ENCODE results near the gene APOL2.
"Not testable (repeated sequence)": the region's sequence is repeated elsewhere in the genome, so short reads cannot be mapped to it uniquely, and the experiment has no call there.

Gene APOL2

GRCh38 chr22:36267896-36268485, 28.7 kb upstream of the APOL2 start:
- H3K4me3 ChIP-seq (ENCODE audit: insufficient read depth in 1 of 2, low read depth in 1 of 2, low read length in 2 of 2), result no peak overlapping the region
- 94% methylated on average over 8 of the region's 11 CpGs for WGBS
- DNase-seq, result no peak
- no peak overlapping the region for H2BK5ac ChIP-seq (ENCODE audit: low read depth, low read length, poor library complexity, severe bottlenecking)
- H3K4ac ChIP-seq (ENCODE audit: low read depth in 1 of 2, low read length in 2 of 2), result no peak overlapping the region
- H3K27ac ChIP-seq (ENCODE audit: low read length, poor library complexity, severe bottlenecking), result no peak overlapping the region
- H4K8ac ChIP-seq (ENCODE audit: low read length), result no peak overlapping the region
- H3K9ac ChIP-seq (ENCODE audit: low read length), result no peak overlapping the region
- H3K79me1 ChIP-seq (replicated peaks; ENCODE audit: low read length, poor library complexity, severe bottlenecking), result no peaks in the 10 kb centered on the region
- no peak overlapping the region for H2AFZ ChIP-seq (ENCODE audit: low read depth, low read length)
- H3K27me3 ChIP-seq (ENCODE audit: control insufficient read depth in 1 of 2, insufficient read depth in 1 of 2, low read length in 2 of 2), result no peaks in the 10 kb centered on the region
- H2BK120ac ChIP-seq (ENCODE audit: low read depth, low read length), result no peak overlapping the region
- H2BK12ac ChIP-seq (ENCODE audit: low read length in 2 of 2), result no peak overlapping the region
- H4K91ac ChIP-seq (ENCODE audit: low read length), result no peak overlapping the region
- H2BK15ac ChIP-seq (ENCODE audit: low read depth, poor library complexity, severe bottlenecking), result no peak overlapping the region
- peaks cover 23 to 30% of the 10 kb centered on the region in 2 experiments for H3K36me3 ChIP-seq (ENCODE audit: control insufficient read depth in 1 of 2, insufficient read depth in 2 of 2, low read depth in 1 of 2, low read length in 2 of 2)
- no peaks in the 10 kb centered on the region for H3K4me1 ChIP-seq (ENCODE audit: control insufficient read depth, insufficient read depth, low read depth, low read length)
- H3K9me3 ChIP-seq (ENCODE audit: control insufficient read depth, low read length), result no peaks in the 10 kb centered on the region
- H2AK5ac ChIP-seq (ENCODE audit: low read length, severe bottlenecking), result no peak overlapping the region
- H3K18ac ChIP-seq (ENCODE audit: low read depth in 1 of 2, low read length in 2 of 2), result no peak overlapping the region
- no peak overlapping the region for H3K4me2 ChIP-seq (ENCODE audit: low read length, poor library complexity, severe bottlenecking)
- no peak overlapping the region for H3K23ac ChIP-seq (ENCODE audit: low read length in 2 of 2)
- no peak overlapping the region for H3K14ac ChIP-seq (ENCODE audit: low read length in 2 of 2)

GRCh38 chr22:36267058-36267457, 27.7 kb upstream of the APOL2 start:
- no peak overlapping the region for H3K4ac ChIP-seq (ENCODE audit: low read depth in 1 of 2, low read length in 2 of 2)
- no peak overlapping the region for H3K14ac ChIP-seq (ENCODE audit: low read length in 2 of 2)
- H3K27me3 ChIP-seq (ENCODE audit: control insufficient read depth in 1 of 2, insufficient read depth in 1 of 2, low read length in 2 of 2), result no peaks in the 10 kb centered on the region
- H3K27ac ChIP-seq (ENCODE audit: low read length, poor library complexity, severe bottlenecking), result no peak overlapping the region
- H2AK5ac ChIP-seq (ENCODE audit: low read length, severe bottlenecking), result no peak overlapping the region
- H2BK5ac ChIP-seq (ENCODE audit: low read depth, low read length, poor library complexity, severe bottlenecking), result no peak overlapping the region
- H3K4me2 ChIP-seq (ENCODE audit: low read length, poor library complexity, severe bottlenecking), result no peak overlapping the region
- H3K4me1 ChIP-seq (ENCODE audit: control insufficient read depth, insufficient read depth, low read depth, low read length), result no peaks in the 10 kb centered on the region
- H4K8ac ChIP-seq (ENCODE audit: low read length), result no peak overlapping the region
- H2BK15ac ChIP-seq (ENCODE audit: low read depth, poor library complexity, severe bottlenecking), result no peak overlapping the region
- no peak overlapping the region for H3K4me3 ChIP-seq (ENCODE audit: insufficient read depth in 1 of 2, low read depth in 1 of 2, low read length in 2 of 2)
- no peaks in the 10 kb centered on the region for H3K79me1 ChIP-seq (replicated peaks; ENCODE audit: low read length, poor library complexity, severe bottlenecking)
- H4K91ac ChIP-seq (ENCODE audit: low read length), result no peak overlapping the region
- no peak overlapping the region for H2AFZ ChIP-seq (ENCODE audit: low read depth, low read length)
- 96% methylated on average over 3 of the region's 4 CpGs for WGBS
- no peak for DNase-seq
- H3K36me3 ChIP-seq (ENCODE audit: control insufficient read depth in 1 of 2, insufficient read depth in 2 of 2, low read depth in 1 of 2, low read length in 2 of 2), result peaks cover 32 to 35% of the 10 kb centered on the region in 2 experiments
- no peak overlapping the region for H3K23ac ChIP-seq (ENCODE audit: low read length in 2 of 2)
- H3K9me3 ChIP-seq (ENCODE audit: control insufficient read depth, low read length), result no peaks in the 10 kb centered on the region
- no peak overlapping the region for H2BK12ac ChIP-seq (ENCODE audit: low read length in 2 of 2)
- H2BK120ac ChIP-seq (ENCODE audit: low read depth, low read length), result no peak overlapping the region
- H3K9ac ChIP-seq (ENCODE audit: low read length), result no peak overlapping the region
- H3K18ac ChIP-seq (ENCODE audit: low read depth in 1 of 2, low read length in 2 of 2), result no peak overlapping the region

- peaks cover 35 to 45% of the 10 kb centered on the region in 2 experiments for H3K36me3 ChIP-seq (ENCODE audit: control insufficient read depth in 1 of 2, insufficient read depth in 2 of 2, low read depth in 1 of 2, low read length in 2 of 2)
- H3K4me2 ChIP-seq (ENCODE audit: low read length, poor library complexity, severe bottlenecking); H3K27ac ChIP-seq (ENCODE audit: low read length, poor library complexity, severe bottlenecking); H3K4ac ChIP-seq (ENCODE audit: low read depth in 1 of 2, low read length in 2 of 2); H4K91ac ChIP-seq (ENCODE audit: low read length); H3K23ac ChIP-seq (ENCODE audit: low read length in 2 of 2); H2BK120ac ChIP-seq (ENCODE audit: low read depth, low read length); H3K14ac ChIP-seq (ENCODE audit: low read length in 2 of 2); DNase-seq; H3K4me1 ChIP-seq (ENCODE audit: control insufficient read depth, insufficient read depth, low read depth, low read length); H3K27me3 ChIP-seq (ENCODE audit: control insufficient read depth in 1 of 2, insufficient read depth in 1 of 2, low read length in 2 of 2); H3K9ac ChIP-seq (ENCODE audit: low read length); H3K4me3 ChIP-seq (ENCODE audit: insufficient read depth in 1 of 2, low read depth in 1 of 2, low read length in 2 of 2); H2BK15ac ChIP-seq (ENCODE audit: low read depth, poor library complexity, severe bottlenecking); H2AFZ ChIP-seq (ENCODE audit: low read depth, low read length); H3K18ac ChIP-seq (ENCODE audit: low read depth in 1 of 2, low read length in 2 of 2); H3K79me1 ChIP-seq (replicated peaks; ENCODE audit: low read length, poor library complexity, severe bottlenecking); H2AK5ac ChIP-seq (ENCODE audit: low read length, severe bottlenecking); H4K8ac ChIP-seq (ENCODE audit: low read length); H3K9me3 ChIP-seq (ENCODE audit: control insufficient read depth, low read length); H2BK12ac ChIP-seq (ENCODE audit: low read length in 2 of 2); H2BK5ac ChIP-seq (ENCODE audit: low read depth, low read length, poor library complexity, severe bottlenecking): not testable (repeated sequence)
- WGBS, result 93% methylated on average over 6 of the region's 7 CpGs
These were observed 24.7 kb upstream of the APOL2 start for GRCh38 chr22:36263886-36264664.

GRCh38 chr22:36263216-36263673, 23.9 kb upstream of the APOL2 start:
- not testable (repeated sequence) for H3K4me3 ChIP-seq (ENCODE audit: insufficient read depth in 1 of 2, low read depth in 1 of 2, low read length in 2 of 2); H3K14ac ChIP-seq (ENCODE audit: low read length in 2 of 2); H3K4ac ChIP-seq (ENCODE audit: low read depth in 1 of 2, low read length in 2 of 2); H3K23ac ChIP-seq (ENCODE audit: low read length in 2 of 2); H2AK5ac ChIP-seq (ENCODE audit: low read length, severe bottlenecking); H2BK12ac ChIP-seq (ENCODE audit: low read length in 2 of 2); H3K9me3 ChIP-seq (ENCODE audit: control insufficient read depth, low read length); H3K27ac ChIP-seq (ENCODE audit: low read length, poor library complexity, severe bottlenecking); H4K91ac ChIP-seq (ENCODE audit: low read length); H3K27me3 ChIP-seq (ENCODE audit: control insufficient read depth in 1 of 2, insufficient read depth in 1 of 2, low read length in 2 of 2); H2BK120ac ChIP-seq (ENCODE audit: low read depth, low read length); H3K79me1 ChIP-seq (replicated peaks; ENCODE audit: low read length, poor library complexity, severe bottlenecking); H4K8ac ChIP-seq (ENCODE audit: low read length); DNase-seq; H2BK15ac ChIP-seq (ENCODE audit: low read depth, poor library complexity, severe bottlenecking); H3K9ac ChIP-seq (ENCODE audit: low read length); H2AFZ ChIP-seq (ENCODE audit: low read depth, low read length); H3K4me2 ChIP-seq (ENCODE audit: low read length, poor library complexity, severe bottlenecking); H3K18ac ChIP-seq (ENCODE audit: low read depth in 1 of 2, low read length in 2 of 2); H2BK5ac ChIP-seq (ENCODE audit: low read depth, low read length, poor library complexity, severe bottlenecking)
- Histone ChIP-seq H3K4me1 (ENCODE audit: control insufficient read depth, insufficient read depth, low read depth, low read length) (peaks cover 12% of the 10 kb centered on the region), H3K36me3 (ENCODE audit: control insufficient read depth in 1 of 2, insufficient read depth in 2 of 2, low read depth in 1 of 2, low read length in 2 of 2) (peaks cover 31 to 51% of the 10 kb centered on the region in 2 experiments)
- WGBS, result 64% methylated on average over 4 of the region's 5 CpGs

Data from mesenchymal stem cell (in vitro differentiated cells and primary cell).